PFSK-1 (cell line): Measurements from ENCODE around the gene GALNT9.

Experiments
- FOXP2 ChIP-seq: optimal IDR thresholded peaks from 2 replicates; pipeline ENCODE3; 2011; ENCODE audit warnings: borderline replicate concordance, control low read depth, inconsistent platforms; ENCODE audit not compliant: insufficient read depth; ENCODE audit errors: extremely low read length, extremely low read depth
- POLR2AphosphoS5 ChIP-seq: IDR thresholded peaks from 2 replicates; pipeline ENCODE4 v1.6.1; 2012; ENCODE audit warnings: low read depth, mild to moderate bottlenecking, control low read depth, low read length, moderate library complexity
- REST ChIP-seq, 2 experiments: IDR thresholded peaks; 2 replicates each; pipeline versions ENCODE4 v1.6.1 to v1.8.0; 2011 to 2012; ENCODE audit warnings: low read depth in 2 of 2, low read length in 2 of 2, control low read depth in 1 of 2, inconsistent platforms in 1 of 2, mild to moderate bottlenecking in 1 of 2, moderate library complexity in 1 of 2; ENCODE audit not compliant: insufficient read depth in 1 of 2
- SIN3A ChIP-seq: IDR thresholded peaks from 2 replicates; pipeline ENCODE4 v1.6.1; 2012; ENCODE audit warnings: mild to moderate bottlenecking, low read length, moderate library complexity, borderline replicate concordance; ENCODE audit not compliant: insufficient read depth
- TAF1 ChIP-seq: IDR thresholded peaks from 2 replicates; pipeline ENCODE4 v1.6.1; 2012; ENCODE audit warnings: low read length, control low read depth, borderline replicate concordance; ENCODE audit not compliant: insufficient read depth

GRCh38 chr12:132155771-132156572 lies 173.4 kb downstream of the GALNT9 start:
- TF ChIP-seq REST (IDR thresholded peaks at IDR 0.05; ENCODE audit: insufficient read depth in 1 of 2, low read depth in 2 of 2, low read length in 2 of 2) (no peak), SIN3A (no peak), POLR2AphosphoS5 (no peak), TAF1 (no peak), FOXP2 (no peak)
